HepG2 (cell line): ENCODE measurements around the gene PRDX4. TPM values are rescaled to one million over a fixed set of nuclear protein-coding genes. Genes with fewer than 3 reads are reported as not detected.
A peak's percentile ranks its signal among the peaks of the same experiment; 100 is the strongest.

Source experiments
- ARNT2 ChIP-seq: sonication (generic); formaldehyde crosslinking; IDR thresholded peaks from 2 replicates; pipeline ENCODE4 v1.8.0; 2022; ENCODE audit warnings: mild to moderate bottlenecking, low read depth, missing genetic modification reagents, moderate library complexity
- CEBPG ChIP-seq: IDR thresholded peaks from 2 replicates; pipeline ENCODE4 v1.6.1; 2016
- DR1 ChIP-seq: sonication (generic); formaldehyde crosslinking; IDR thresholded peaks from 2 replicates; pipeline ENCODE4 v1.8.0; 2021; ENCODE audit warnings: mild to moderate bottlenecking, missing genetic modification reagents, inconsistent platforms
- FOXO1 ChIP-seq: sonication (generic); formaldehyde crosslinking; IDR thresholded peaks from 2 replicates; pipeline ENCODE4 v1.4.0; 2020; ENCODE audit warnings: missing genetic modification reagents
- GLI4 ChIP-seq: sonication (generic); formaldehyde crosslinking; IDR thresholded peaks from 2 replicates; pipeline ENCODE4 v1.5.1; 2020; ENCODE audit warnings: missing genetic modification reagents, mild to moderate bottlenecking, moderate library complexity, borderline replicate concordance
- HMGA1 ChIP-seq: sonication (generic); formaldehyde crosslinking; conservative IDR thresholded peaks from 2 replicates; pipeline ENCODE4 v1.4.0; 2020; ENCODE audit warnings: missing genetic modification reagents
- HOXA5 ChIP-seq: sonication (generic); formaldehyde crosslinking; IDR thresholded peaks from 2 replicates; pipeline ENCODE4 v1.4.0; 2020; ENCODE audit warnings: missing genetic modification reagents
- KAT8 ChIP-seq: IDR thresholded peaks from 2 replicates; pipeline ENCODE4 v1.6.1; 2016; ENCODE audit warnings: missing genetic modification reagents, missing compliant biosample characterization
- MYC ChIP-seq: sonication (generic); formaldehyde crosslinking; IDR thresholded peaks from 2 replicates; pipeline ENCODE4 v1.9.0; 2021; ENCODE audit warnings: missing genetic modification reagents, borderline replicate concordance
- POLR2AphosphoS5 ChIP-seq: IDR thresholded peaks from 2 replicates; pipeline ENCODE4 v1.6.1; 2012; ENCODE audit warnings: low read depth, low read length
- TBL1XR1 ChIP-seq: fragments of 150-350 bp; IDR thresholded peaks from 2 replicates; pipeline ENCODE4 v1.6.1; 2014; ENCODE audit warnings: borderline replicate concordance, low read length; ENCODE audit not compliant: partially characterized antibody
- THAP11 ChIP-seq: IDR thresholded peaks from 2 replicates; pipeline ENCODE4 v1.6.1; 2016; ENCODE audit warnings: missing biosample characterization, missing genetic modification reagents
- ZNF558 ChIP-seq: sonication (generic); formaldehyde crosslinking; IDR thresholded peaks from 2 replicates; pipeline ENCODE4 v1.9.0; 2022; ENCODE audit warnings: mild to moderate bottlenecking, missing genetic modification reagents, borderline replicate concordance
- ZNF589 ChIP-seq: sonication (generic); formaldehyde crosslinking; conservative IDR thresholded peaks from 2 replicates; pipeline ENCODE4 v1.8.0; 2022; ENCODE audit warnings: mild to moderate bottlenecking, moderate library complexity, missing genetic modification reagents
- ZNF782 ChIP-seq: sonication (generic); formaldehyde crosslinking; IDR thresholded peaks from 2 replicates; pipeline ENCODE4 v1.4.0; 2020; ENCODE audit warnings: missing genetic modification reagents, mild to moderate bottlenecking, borderline replicate concordance
- polyA plus RNA-seq, 8 experiments: library from polyadenylated mRNA; depleted of rRNA in 3 of 8; stranded (reverse) in 7 of 8; unstranded in 1 of 8; fragments of >200 nt; fragmentation: Illumina TruSeq in 4 of 8; extraction: Trizol in 4 of 8; gene quantifications; 2 replicates each; pipeline versions ENCODE4 v1.2.1 to v1.2.3, GENCODE V29; 2011 to 2016; ENCODE audit warnings: low read depth in 4 of 8, missing spikeins in 1 of 8, mixed read lengths in 1 of 8; ENCODE audit not compliant: insufficient read depth in 1 of 8
- total RNA-seq, 5 experiments: library from RNA; depleted of rRNA; stranded (reverse); fragments of >200 nt; fragmentation: Illumina TruSeq; extraction: Trizol; gene quantifications; 2 replicates each; pipeline ENCODE4 v1.2.3, GENCODE V29; 2016; ENCODE audit warnings: low read depth in 1 of 5
- TF ChIP-seq, protein P1 (sequence below): sonication (generic); formaldehyde crosslinking; IDR thresholded peaks from 2 replicates; pipeline ENCODE4 v1.4.0; 2020; ENCODE audit warnings: missing genetic modification reagents, mild to moderate bottlenecking, borderline replicate concordance
- TF ChIP-seq, protein P2 (sequence below): sonication (generic); formaldehyde crosslinking; IDR thresholded peaks from 2 replicates; pipeline ENCODE4 v1.9.0; 2022; ENCODE audit warnings: missing genetic modification reagents, mild to moderate bottlenecking, borderline replicate concordance
- TF ChIP-seq, protein P3 (sequence below): sonication (generic); formaldehyde crosslinking; IDR thresholded peaks from 2 replicates; pipeline ENCODE4 v1.5.1; 2020; ENCODE audit warnings: mild to moderate bottlenecking, missing genetic modification reagents, moderate library complexity
- TF ChIP-seq, protein P4 (sequence below): sonication (generic); formaldehyde crosslinking; IDR thresholded peaks from 2 replicates; pipeline ENCODE4 v1.4.0; 2020; ENCODE audit warnings: missing genetic modification reagents

The PRDX4 gene
- total and polyA plus RNA-seq, 2 of the 13 experiments (the other 11 are each of a cell fraction or from before 2014, with no cell fraction given): 217 to 252 TPM

DNA sequence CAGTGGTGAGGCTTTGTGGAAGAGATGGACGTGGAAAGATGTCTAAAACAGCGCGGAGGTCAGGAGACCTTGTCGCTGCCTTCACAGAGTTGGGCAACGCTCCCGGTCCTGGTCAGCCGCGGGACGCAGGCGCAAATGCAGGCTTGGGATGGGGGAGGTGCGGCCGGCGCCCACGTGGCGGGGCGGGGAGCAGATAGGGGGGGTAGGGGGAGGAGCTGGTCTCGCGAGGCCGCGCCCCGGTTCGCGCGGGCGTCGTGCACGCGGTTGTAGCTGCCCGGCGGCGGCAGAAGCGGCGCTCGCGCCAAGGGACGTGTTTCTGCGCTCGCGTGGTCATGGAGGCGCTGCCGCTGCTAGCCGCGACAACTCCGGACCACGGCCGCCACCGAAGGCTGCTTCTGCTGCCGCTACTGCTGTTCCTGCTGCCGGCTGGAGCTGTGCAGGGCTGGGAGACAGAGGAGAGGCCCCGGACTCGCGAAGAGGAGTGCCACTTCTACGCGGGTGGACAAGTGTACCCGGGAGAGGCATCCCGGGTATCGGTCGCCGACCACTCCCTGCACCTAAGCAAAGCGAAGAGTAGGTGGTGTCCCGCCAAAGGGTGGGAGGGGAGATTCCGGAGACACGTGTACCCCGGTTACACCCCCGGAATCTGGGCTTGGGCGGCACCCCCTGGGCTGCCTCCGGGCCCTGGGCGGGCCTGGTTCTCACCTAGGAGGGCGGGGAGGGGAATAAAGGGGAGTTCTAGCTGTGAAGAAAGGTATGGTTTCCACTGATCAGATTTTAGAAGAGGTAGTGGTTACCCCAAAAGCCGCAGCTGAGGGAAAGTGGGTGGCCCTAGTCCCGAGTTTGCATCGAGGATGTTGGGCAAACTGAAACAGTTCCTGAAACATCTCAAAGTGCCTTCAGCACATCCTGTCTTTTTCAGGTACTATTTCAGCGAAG is at the start of gene PRDX4 (continued):
- TF ChIP-seq, protein P1, sequence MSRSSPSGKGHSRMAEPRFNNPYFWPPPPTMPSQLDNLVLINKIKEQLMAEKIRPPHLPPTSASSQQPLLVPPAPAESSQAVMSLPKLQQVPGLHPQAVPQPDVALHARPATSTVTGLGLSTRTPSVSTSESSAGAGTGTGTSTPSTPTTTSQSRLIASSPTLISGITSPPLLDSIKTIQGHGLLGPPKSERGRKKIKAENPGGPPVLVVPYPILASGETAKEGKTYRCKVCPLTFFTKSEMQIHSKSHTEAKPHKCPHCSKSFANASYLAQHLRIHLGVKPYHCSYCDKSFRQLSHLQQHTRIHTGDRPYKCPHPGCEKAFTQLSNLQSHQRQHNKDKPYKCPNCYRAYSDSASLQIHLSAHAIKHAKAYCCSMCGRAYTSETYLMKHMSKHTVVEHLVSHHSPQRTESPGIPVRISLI: 0 out of 2 replicates have a peak, but pooled peaks have one; percentile 16
- TF ChIP-seq, protein P2, sequence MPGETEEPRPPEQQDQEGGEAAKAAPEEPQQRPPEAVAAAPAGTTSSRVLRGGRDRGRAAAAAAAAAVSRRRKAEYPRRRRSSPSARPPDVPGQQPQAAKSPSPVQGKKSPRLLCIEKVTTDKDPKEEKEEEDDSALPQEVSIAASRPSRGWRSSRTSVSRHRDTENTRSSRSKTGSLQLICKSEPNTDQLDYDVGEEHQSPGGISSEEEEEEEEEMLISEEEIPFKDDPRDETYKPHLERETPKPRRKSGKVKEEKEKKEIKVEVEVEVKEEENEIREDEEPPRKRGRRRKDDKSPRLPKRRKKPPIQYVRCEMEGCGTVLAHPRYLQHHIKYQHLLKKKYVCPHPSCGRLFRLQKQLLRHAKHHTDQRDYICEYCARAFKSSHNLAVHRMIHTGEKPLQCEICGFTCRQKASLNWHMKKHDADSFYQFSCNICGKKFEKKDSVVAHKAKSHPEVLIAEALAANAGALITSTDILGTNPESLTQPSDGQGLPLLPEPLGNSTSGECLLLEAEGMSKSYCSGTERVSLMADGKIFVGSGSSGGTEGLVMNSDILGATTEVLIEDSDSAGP (CRISPR knock-in tag): peak; percentile 44; the same call in 1 of the 2 replicates
- TF ChIP-seq MYC (peak; percentile 98), HOXA5 (CRISPR knock-in tag) (0 out of 2 replicates have a peak, but pooled peaks have one; percentile 46), GLI4 (CRISPR knock-in tag) (no peak), THAP11 (CRISPR knock-in tag) (no peak), ZNF589 (0 out of 2 replicates have a peak, but pooled peaks have one; percentile 63), ZNF782 (peak; percentile 56; the same call in 1 of the 2 replicates), ARNT2 (0 out of 2 replicates have a peak, but pooled peaks have one; percentile 63), DR1 (CRISPR knock-in tag) (peak; percentile 27; the same call in 1 of the 2 replicates), ZNF558 (CRISPR knock-in tag) (peak; percentile 65; the same call in 1 of the 2 replicates), POLR2AphosphoS5 (peak; percentile 56), HMGA1 (CRISPR knock-in tag) (no peak), KAT8 (peak; percentile 59; the same call in 1 of the 2 replicates), FOXO1 (CRISPR knock-in tag) (no peak), TBL1XR1 (no peak), CEBPG (CRISPR knock-in tag) (peak; percentile 88)
- TF ChIP-seq, protein P3, sequence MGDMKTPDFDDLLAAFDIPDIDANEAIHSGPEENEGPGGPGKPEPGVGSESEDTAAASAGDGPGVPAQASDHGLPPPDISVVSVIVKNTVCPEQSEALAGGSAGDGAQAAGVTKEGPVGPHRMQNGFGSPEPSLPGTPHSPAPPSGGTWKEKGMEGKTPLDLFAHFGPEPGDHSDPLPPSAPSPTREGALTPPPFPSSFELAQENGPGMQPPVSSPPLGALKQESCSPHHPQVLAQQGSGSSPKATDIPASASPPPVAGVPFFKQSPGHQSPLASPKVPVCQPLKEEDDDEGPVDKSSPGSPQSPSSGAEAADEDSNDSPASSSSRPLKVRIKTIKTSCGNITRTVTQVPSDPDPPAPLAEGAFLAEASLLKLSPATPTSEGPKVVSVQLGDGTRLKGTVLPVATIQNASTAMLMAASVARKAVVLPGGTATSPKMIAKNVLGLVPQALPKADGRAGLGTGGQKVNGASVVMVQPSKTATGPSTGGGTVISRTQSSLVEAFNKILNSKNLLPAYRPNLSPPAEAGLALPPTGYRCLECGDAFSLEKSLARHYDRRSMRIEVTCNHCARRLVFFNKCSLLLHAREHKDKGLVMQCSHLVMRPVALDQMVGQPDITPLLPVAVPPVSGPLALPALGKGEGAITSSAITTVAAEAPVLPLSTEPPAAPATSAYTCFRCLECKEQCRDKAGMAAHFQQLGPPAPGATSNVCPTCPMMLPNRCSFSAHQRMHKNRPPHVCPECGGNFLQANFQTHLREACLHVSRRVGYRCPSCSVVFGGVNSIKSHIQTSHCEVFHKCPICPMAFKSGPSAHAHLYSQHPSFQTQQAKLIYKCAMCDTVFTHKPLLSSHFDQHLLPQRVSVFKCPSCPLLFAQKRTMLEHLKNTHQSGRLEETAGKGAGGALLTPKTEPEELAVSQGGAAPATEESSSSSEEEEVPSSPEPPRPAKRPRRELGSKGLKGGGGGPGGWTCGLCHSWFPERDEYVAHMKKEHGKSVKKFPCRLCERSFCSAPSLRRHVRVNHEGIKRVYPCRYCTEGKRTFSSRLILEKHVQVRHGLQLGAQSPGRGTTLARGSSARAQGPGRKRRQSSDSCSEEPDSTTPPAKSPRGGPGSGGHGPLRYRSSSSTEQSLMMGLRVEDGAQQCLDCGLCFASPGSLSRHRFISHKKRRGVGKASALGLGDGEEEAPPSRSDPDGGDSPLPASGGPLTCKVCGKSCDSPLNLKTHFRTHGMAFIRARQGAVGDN (CRISPR knock-in tag): peak; percentile 95
- TF ChIP-seq, protein P4, sequence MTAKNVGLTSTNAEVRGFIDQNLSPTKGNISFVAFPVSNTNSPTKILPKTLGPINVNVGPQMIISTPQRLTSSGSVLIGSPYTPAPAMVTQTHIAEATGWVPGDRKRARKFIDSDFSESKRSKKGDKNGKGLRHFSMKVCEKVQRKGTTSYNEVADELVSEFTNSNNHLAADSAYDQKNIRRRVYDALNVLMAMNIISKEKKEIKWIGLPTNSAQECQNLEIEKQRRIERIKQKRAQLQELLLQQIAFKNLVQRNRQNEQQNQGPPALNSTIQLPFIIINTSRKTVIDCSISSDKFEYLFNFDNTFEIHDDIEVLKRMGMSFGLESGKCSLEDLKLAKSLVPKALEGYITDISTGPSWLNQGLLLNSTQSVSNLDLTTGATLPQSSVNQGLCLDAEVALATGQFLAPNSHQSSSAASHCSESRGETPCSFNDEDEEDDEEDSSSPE (CRISPR knock-in tag): peak; percentile 82
